Smooth muscle cell (in vitro differentiated cells): ENCODE data around the gene MTARC1. TPM values are rescaled to one million over a fixed set of nuclear protein-coding genes. Genes with fewer than 3 reads are reported as not detected.

Experiments
- DNase-seq: peaks from one replicate; lab custom pipeline; 2025; ENCODE audit not compliant: unreplicated experiment; lab: John Stamatoyannopoulos, UW
- H2AFZ ChIP-seq: fragments of 200-600 bp; sonication (generic); 2 replicates; pipeline ENCODE4 v1.6.0; 2016; ENCODE audit warnings: antibody characterized with exemption, low read depth, mild to moderate bottlenecking
- H3F3A ChIP-seq: fragments of 200-600 bp; sonication (generic); 2 replicates; pipeline ENCODE4 v1.6.0; 2017; ENCODE audit warnings: antibody characterized with exemption, low read depth
- H3K27ac ChIP-seq: fragments of 200-600 bp; sonication (generic); 2 replicates; pipeline ENCODE4 v1.5.1; 2016; ENCODE audit warnings: low read depth, mild to moderate bottlenecking
- H3K27me3 ChIP-seq: fragments of 200-600 bp; sonication (generic); 2 replicates; pipeline ENCODE4 v1.6.1; 2016; ENCODE audit warnings: low read depth, mild to moderate bottlenecking
- H3K36me3 ChIP-seq: fragments of 200-600 bp; sonication (generic); 2 replicates; pipeline ENCODE4 v1.5.1; 2016; ENCODE audit warnings: low read depth
- H3K4me1 ChIP-seq: fragments of 200-600 bp; sonication (generic); 2 replicates; pipeline ENCODE4 v1.5.1; 2016; ENCODE audit warnings: low read depth
- H3K4me2 ChIP-seq: fragments of 200-600 bp; sonication (generic); 2 replicates; pipeline ENCODE4 v1.6.0; 2016; ENCODE audit warnings: mild to moderate bottlenecking
- H3K4me3 ChIP-seq: fragments of 200-600 bp; sonication (generic); 2 replicates; pipeline ENCODE4 v1.5.1; 2016; ENCODE audit warnings: mild to moderate bottlenecking
- H3K79me2 ChIP-seq: fragments of 200-600 bp; sonication (generic); 2 replicates; pipeline ENCODE4 v1.6.0; 2016; ENCODE audit warnings: low read depth, mild to moderate bottlenecking
- H3K9ac ChIP-seq: fragments of 200-600 bp; sonication (generic); 2 replicates; pipeline ENCODE4 v1.6.0; 2016; ENCODE audit warnings: low read depth
- H3K9me3 ChIP-seq: fragments of 200-600 bp; sonication (generic); replicated peaks from 2 replicates; pipeline ENCODE4 v1.5.1; 2016; ENCODE audit warnings: low read depth
- H4K20me1 ChIP-seq: fragments of 200-600 bp; sonication (generic); 2 replicates; pipeline ENCODE4 v1.6.0; 2016; ENCODE audit warnings: low read depth
- WGBS: methylation state at CpG from one replicate; pipeline ENCODE4 v1.1.7; 2016; ENCODE audit warnings: low lambda C conversion rate; 5-methylcytosine and 5-hydroxymethylcytosine counted together
- polyA plus RNA-seq: library from polyadenylated mRNA; unstranded; fragments of >200 nt; fragmentation: Nextera tagmentation; extraction: Ambion mirVana; gene quantifications from 2 replicates; pipeline ENCODE4 v1.2.1, GENCODE V29; 2016
- total RNA-seq: library from RNA; depleted of rRNA; stranded (reverse); fragments of >200 nt; gene quantifications from 2 replicates; pipeline ENCODE4 v1.2.3, GENCODE V29; 2014
- TF ChIP-seq, protein P1 (sequence below): fragments of 200-600 bp; sonication (generic); IDR thresholded peaks from 2 replicates; pipeline ENCODE4 v1.5.1; 2017; ENCODE audit warnings: borderline replicate concordance, mild to moderate bottlenecking, antibody characterized with exemption; ENCODE audit not compliant: insufficient read depth, poor library complexity, severe bottlenecking

The MTARC1 gene
- total RNA-seq (0.18 and 2.3 TPM in 2 replicates), polyA plus RNA-seq (0.28 and 0.83 TPM in 2 replicates)

- H3K79me2 ChIP-seq, result no peaks in the 10 kb centered on the region
- H3K9me3 ChIP-seq, result no peaks in the 10 kb centered on the region
- peak within 1 kb of the TSS; percentile 63 for H3K4me3 ChIP-seq
- H3F3A ChIP-seq, result peaks cover 4% of the 10 kb centered on the region
- DNase-seq, result no peak
- peaks cover 11% of the 10 kb centered on the region for H3K4me1 ChIP-seq
- H3K27ac ChIP-seq, result no peak within 1 kb of the TSS
- TF ChIP-seq, protein P1, sequence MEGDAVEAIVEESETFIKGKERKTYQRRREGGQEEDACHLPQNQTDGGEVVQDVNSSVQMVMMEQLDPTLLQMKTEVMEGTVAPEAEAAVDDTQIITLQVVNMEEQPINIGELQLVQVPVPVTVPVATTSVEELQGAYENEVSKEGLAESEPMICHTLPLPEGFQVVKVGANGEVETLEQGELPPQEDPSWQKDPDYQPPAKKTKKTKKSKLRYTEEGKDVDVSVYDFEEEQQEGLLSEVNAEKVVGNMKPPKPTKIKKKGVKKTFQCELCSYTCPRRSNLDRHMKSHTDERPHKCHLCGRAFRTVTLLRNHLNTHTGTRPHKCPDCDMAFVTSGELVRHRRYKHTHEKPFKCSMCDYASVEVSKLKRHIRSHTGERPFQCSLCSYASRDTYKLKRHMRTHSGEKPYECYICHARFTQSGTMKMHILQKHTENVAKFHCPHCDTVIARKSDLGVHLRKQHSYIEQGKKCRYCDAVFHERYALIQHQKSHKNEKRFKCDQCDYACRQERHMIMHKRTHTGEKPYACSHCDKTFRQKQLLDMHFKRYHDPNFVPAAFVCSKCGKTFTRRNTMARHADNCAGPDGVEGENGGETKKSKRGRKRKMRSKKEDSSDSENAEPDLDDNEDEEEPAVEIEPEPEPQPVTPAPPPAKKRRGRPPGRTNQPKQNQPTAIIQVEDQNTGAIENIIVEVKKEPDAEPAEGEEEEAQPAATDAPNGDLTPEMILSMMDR, result no peak
- no peaks in the 10 kb centered on the region for H3K27me3 ChIP-seq
- 3% methylated on average over 49 of the region's 56 CpGs for WGBS
- H3K36me3 ChIP-seq, result no peaks in the 10 kb centered on the region
- H2AFZ ChIP-seq, result peak within 1 kb of the TSS; percentile 89
- H3K4me2 ChIP-seq, result peak within 1 kb of the TSS; percentile 99
- H3K9ac ChIP-seq, result no peak within 1 kb of the TSS
- H4K20me1 ChIP-seq, result no peaks in the 10 kb centered on the region
Measured at GRCh38 chr1:220786337-220787068, at the start of gene MTARC1. Gene MTARC1 (plus strand): TSS chr1:220786913. CDS start chr1:220786945, 32 bp downstream.

GRCh38 chr1:220741349-220741748 lies 45.4 kb upstream of the MTARC1 start:
- no peaks in the 10 kb centered on the region for H3K9me3 ChIP-seq
- H3K9ac ChIP-seq, result no peak overlapping the region
- H3K4me2 ChIP-seq, result no peak overlapping the region
- H3K4me3 ChIP-seq, result no peak overlapping the region
- H2AFZ ChIP-seq, result no peak overlapping the region
- 67% methylated on average over 2 of the region's 2 CpGs for WGBS
- no peak overlapping the region for H3K27ac ChIP-seq
- no peaks in the 10 kb centered on the region for H3K79me2 ChIP-seq
- no peaks in the 10 kb centered on the region for H4K20me1 ChIP-seq
- no peaks in the 10 kb centered on the region for H3F3A ChIP-seq
- H3K27me3 ChIP-seq, result peaks cover 5% of the 10 kb centered on the region
- no peak for DNase-seq
- H3K4me1 ChIP-seq, result no peaks in the 10 kb centered on the region
- H3K36me3 ChIP-seq, result no peaks in the 10 kb centered on the region
- TF ChIP-seq, protein P1, result no peak

DNA sequence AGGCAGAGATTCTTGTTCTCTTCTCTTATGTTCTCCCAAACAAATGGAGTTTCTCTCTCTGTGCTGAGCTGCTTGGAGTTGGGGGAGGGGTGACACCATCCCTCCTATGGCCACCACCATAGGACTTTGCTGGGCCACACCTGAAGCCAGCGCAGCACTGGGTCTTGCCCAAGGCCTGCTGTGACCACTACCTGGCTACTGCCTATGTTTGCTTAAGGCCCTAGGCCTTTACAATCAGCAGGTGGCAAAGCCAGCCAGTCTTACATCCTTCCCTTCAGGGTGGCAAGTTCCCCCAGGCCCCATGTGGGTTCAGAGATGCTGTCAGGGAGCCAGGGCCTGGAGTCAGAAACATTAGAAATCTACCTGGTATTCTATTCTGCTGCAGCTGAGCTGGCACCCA lies 44.9 kb upstream of the MTARC1 start:
- no peak overlapping the region for H3K4me3 ChIP-seq
- H3K36me3 ChIP-seq, result no peaks in the 10 kb centered on the region
- no peaks in the 10 kb centered on the region for H4K20me1 ChIP-seq
- WGBS, result 92% methylated on average over 1 of the region's 1 CpG
- no peak overlapping the region for H2AFZ ChIP-seq
- no peak overlapping the region for H3K4me2 ChIP-seq
- no peak overlapping the region for H3K27ac ChIP-seq
- H3F3A ChIP-seq, result no peaks in the 10 kb centered on the region
- TF ChIP-seq, protein P1, result no peak
- no peak overlapping the region for H3K9ac ChIP-seq
- no peaks in the 10 kb centered on the region for H3K79me2 ChIP-seq
- DNase-seq, result no peak
- H3K27me3 ChIP-seq, result peaks cover 5% of the 10 kb centered on the region
- H3K4me1 ChIP-seq, result no peaks in the 10 kb centered on the region
- no peaks in the 10 kb centered on the region for H3K9me3 ChIP-seq

GRCh38 chr1:220742520-220742919 lies 44.2 kb upstream of the MTARC1 start:
- Histone ChIP-seq H3K79me2 (no peaks in the 10 kb centered on the region), H3K9me3 (no peaks in the 10 kb centered on the region), H3K36me3 (no peaks in the 10 kb centered on the region), H3K27me3 (peaks cover 3% of the 10 kb centered on the region), H3K4me2 (no peak overlapping the region), H3K9ac (no peak overlapping the region), H3K27ac (no peak overlapping the region), H3K4me3 (no peak overlapping the region), H3K4me1 (peaks cover 3% of the 10 kb centered on the region), H3F3A (no peaks in the 10 kb centered on the region), H4K20me1 (no peaks in the 10 kb centered on the region), H2AFZ (no peak overlapping the region)
- TF ChIP-seq, protein P1, result no peak
- WGBS, result 93% methylated on average over 3 of the region's 3 CpGs
- no peak for DNase-seq
